ENCODE data around the gene HDGFL2. TPM values are rescaled to one million over a fixed set of nuclear protein-coding genes. Genes with fewer than 3 reads are reported as not detected.

HDGFL2 gene
- 44.8 TPM for total RNA-seq

- FAIRE-seq (no peak), DNase-seq (ENCODE audit: low spot score in 2 of 2) (no peak)
Measured at GRCh38 chr19:4472174-4472974, at the start of gene HDGFL2. Gene HDGFL2, plus strand, starts transcription at chr19:4472297. Its CDS starts 54 bp downstream, at chr19:4472351.

- FAIRE-seq: no peak
Measured at GRCh38 chr19:4423416-4424126, 48.5 kb upstream of the HDGFL2 start.

GRCh38 chr19:4425537-4425936 lies 46.6 kb upstream of the HDGFL2 start:
- FAIRE-seq (no peak), DNase-seq (ENCODE audit: low spot score in 2 of 2) (no peak)

More at GRCh38 chr19:4423416-4424126, 48.5 kb upstream of the HDGFL2 start:
- DNase-seq (ENCODE audit: low spot score in 2 of 2): no peak

- FAIRE-seq (no peak), DNase-seq (ENCODE audit: low spot score in 2 of 2) (no peak)
Measured at GRCh38 chr19:4428326-4428975, 43.6 kb upstream of the HDGFL2 start.

GRCh38 chr19:4429256-4429655 lies 42.8 kb upstream of the HDGFL2 start:
- FAIRE-seq: no peak
- DNase-seq (ENCODE audit: low spot score in 2 of 2): no peak

- FAIRE-seq (no peak), DNase-seq (ENCODE audit: low spot score in 2 of 2) (no peak)
Measured at GRCh38 chr19:4429771-4430171, 42.3 kb upstream of the HDGFL2 start.

- DNase-seq (ENCODE audit: low spot score in 2 of 2) (no peak), FAIRE-seq (no peak)
Measured at GRCh38 chr19:4430760-4431159, 41.3 kb upstream of the HDGFL2 start.

GRCh38 chr19:4431296-4431695 lies 40.8 kb upstream of the HDGFL2 start:
- no peak for FAIRE-seq
- no peak for DNase-seq (ENCODE audit: low spot score in 2 of 2)

- FAIRE-seq: no peak
- no peak for DNase-seq (ENCODE audit: low spot score in 2 of 2)
Measured at GRCh38 chr19:4431808-4432674, 40.1 kb upstream of the HDGFL2 start.

- DNase-seq (ENCODE audit: low spot score in 2 of 2): no peak
Measured at GRCh38 chr19:4432918-4433506, 39.1 kb upstream of the HDGFL2 start.

GRCh38 chr19:4434391-4434790 lies 37.7 kb upstream of the HDGFL2 start:
- DNase-seq (ENCODE audit: low spot score in 2 of 2) (no peak), FAIRE-seq (no peak)

More at GRCh38 chr19:4432918-4433506, 39.1 kb upstream of the HDGFL2 start:
- no peak for FAIRE-seq

- no peak for FAIRE-seq
- no peak for DNase-seq (ENCODE audit: low spot score in 2 of 2)
Measured at GRCh38 chr19:4436231-4436630, 35.9 kb upstream of the HDGFL2 start.

GRCh38 chr19:4437103-4437502 lies 35.0 kb upstream of the HDGFL2 start:
- FAIRE-seq (no peak), DNase-seq (ENCODE audit: low spot score in 2 of 2) (no peak)

GRCh38 chr19:4439243-4439642 lies 32.9 kb upstream of the HDGFL2 start:
- no peak for FAIRE-seq

GRCh38 chr19:4441994-4442818 lies 29.9 kb upstream of the HDGFL2 start:
- DNase-seq (ENCODE audit: low spot score in 2 of 2): no peak
- no peak for FAIRE-seq

More at GRCh38 chr19:4439243-4439642, 32.9 kb upstream of the HDGFL2 start:
- no peak for DNase-seq (ENCODE audit: low spot score in 2 of 2)

- FAIRE-seq: no peak
- DNase-seq (ENCODE audit: low spot score in 2 of 2): no peak
Measured at GRCh38 chr19:4442819-4443146, 29.3 kb upstream of the HDGFL2 start.

- DNase-seq (ENCODE audit: low spot score in 2 of 2): no peak
- FAIRE-seq: no peak
Measured at GRCh38 chr19:4443188-4443587, 28.9 kb upstream of the HDGFL2 start.

GRCh38 chr19:4443966-4444764 lies 27.9 kb upstream of the HDGFL2 start:
- FAIRE-seq: no peak
- DNase-seq (ENCODE audit: low spot score in 2 of 2): no peak

Measured in frontal cortex (tissue), 4 donors.